OCI-LY7 (cell line): ENCODE measurements around the gene KCNE2. TPM values are rescaled to one million over a fixed set of nuclear protein-coding genes. Genes with fewer than 3 reads are reported as not detected.

Experiments
- BruUV-seq: library from RNA; stranded (reverse); fragments of 400-500 nt; replicated peaks from 2 replicates; lab custom pipeline; 2021; lab: Mats Ljungman, UMichigan
- CTCF ChIA-PET: fragments of 300-600 bp; sonication (Branson Sonifier 250); formaldehyde crosslinking; loops from one replicate; lab custom pipeline; 2022; ENCODE audit warnings: antibody characterized with exemption; ENCODE audit not compliant: unreplicated experiment; lab: Charles Lee
- POLR2A ChIA-PET: fragments of 300-600 bp; sonication (Branson Sonifier 250); formaldehyde crosslinking; loops from one replicate; lab custom pipeline; 2022; ENCODE audit warnings: antibody characterized with exemption; lab: Charles Lee
- DNase-seq: peaks from one replicate; pipeline ENCODE4 v3.0.0-alpha.2; 2015; ENCODE audit warnings: low spot score
- H2AFZ ChIP-seq: fragments of 200-600 bp; sonication (generic), shearing (Covaris generic); 2 replicates; pipeline ENCODE4 v1.6.1; 2014; ENCODE audit warnings: mild to moderate bottlenecking, antibody characterized with exemption, low read length, moderate library complexity
- H3K27ac ChIP-seq: fragments of 200-600 bp; sonication (generic); 2 replicates; pipeline ENCODE4 v1.5.1; 2014; ENCODE audit warnings: mixed run types, low read depth, mild to moderate bottlenecking, moderate library complexity, low read length, inconsistent platforms; ENCODE audit not compliant: poor library complexity, severe bottlenecking
- H3K36me3 ChIP-seq: fragments of 200-600 bp; sonication (generic); 2 replicates; pipeline ENCODE4 v1.6.1; 2014; ENCODE audit warnings: mild to moderate bottlenecking, antibody characterized with exemption, low read length, moderate library complexity, mixed read lengths; ENCODE audit not compliant: insufficient read depth
- H3K4me1 ChIP-seq: fragments of 200-600 bp; sonication (generic); 2 replicates; pipeline ENCODE4 v1.5.1; 2014; ENCODE audit warnings: mild to moderate bottlenecking, low read length; ENCODE audit not compliant: insufficient read depth, poor library complexity, severe bottlenecking
- H3K4me2 ChIP-seq: fragments of 200-600 bp; sonication (generic); 2 replicates; pipeline ENCODE4 v1.6.1; 2014; ENCODE audit warnings: mild to moderate bottlenecking, low read length
- H3K4me3 ChIP-seq: fragments of 200-600 bp; sonication (generic); 2 replicates; pipeline ENCODE4 v1.5.1; 2014; ENCODE audit warnings: mild to moderate bottlenecking, low read depth, low read length; ENCODE audit not compliant: poor library complexity, severe bottlenecking
- H3K79me2 ChIP-seq: fragments of 200-600 bp; sonication (generic); 2 replicates; pipeline ENCODE4 v1.6.1; 2016; ENCODE audit warnings: low read depth, mild to moderate bottlenecking, low read length, moderate library complexity, mixed read lengths; ENCODE audit not compliant: insufficient read depth
- H3K9me2 ChIP-seq: fragments of 200-600 bp; sonication (generic); 2 replicates; pipeline ENCODE4 v1.6.1; 2016; ENCODE audit warnings: mild to moderate bottlenecking, low read length, mixed read lengths; ENCODE audit not compliant: insufficient read depth
- H3K9me3 ChIP-seq: fragments of 200-600 bp; sonication (generic); 2 replicates; pipeline ENCODE4 v1.6.1; 2014; ENCODE audit warnings: mild to moderate bottlenecking, mixed run types, low read length, mixed read lengths
- H4K20me1 ChIP-seq: fragments of 200-600 bp; sonication (generic); 2 replicates; pipeline ENCODE4 v1.6.1; 2014; ENCODE audit warnings: mild to moderate bottlenecking, antibody characterized with exemption, low read length, moderate library complexity, mixed read lengths; ENCODE audit not compliant: insufficient read depth
- CTCF ChIP-seq: fragments of 200-600 bp; sonication (generic); conservative IDR thresholded peaks from 2 replicates; pipeline ENCODE4 v1.5.1; 2014; ENCODE audit warnings: mild to moderate bottlenecking, antibody characterized with exemption, low read length, moderate library complexity, mixed read lengths
- EZH2phosphoT487 ChIP-seq: fragments of 200-600 bp; sonication (generic); IDR thresholded peaks from 2 replicates; pipeline ENCODE4 v1.6.1; 2018; ENCODE audit warnings: low read depth, borderline replicate concordance, mild to moderate bottlenecking, mixed run types, antibody characterized with exemption, low read length, moderate library complexity, mixed read lengths
- intact Hi-C: fragments of 100-400 bp; cut with micrococcal nuclease; formaldehyde crosslinking; loops from one replicate; pipeline ENCODE4 v1.10.0; 2022; ENCODE audit not compliant: unreplicated experiment
- total RNA-seq, 2 experiments: library from RNA; depleted of rRNA in 1 of 2; stranded (reverse); fragments of >200 nt in 1 of 2; shearing (Covaris generic) in 1 of 2; gene quantifications; 2 replicates each; pipeline ENCODE4 v1.2.3, GENCODE V29; 2014 to 2022

The KCNE2 gene
- total RNA-seq, 2 experiments from 2014 or later: not detected

- no TSS peak for BruUV-seq
- no peak overlapping the region for H3K4me3 ChIP-seq
- H4K20me1 ChIP-seq: no peaks in the 10 kb centered on the region
- no peak overlapping the region for H3K4me2 ChIP-seq
- POLR2A ChIA-PET: no interaction called here
- H3K9me3 ChIP-seq: no peaks in the 10 kb centered on the region
- no peak overlapping the region for H3K27ac ChIP-seq
- TF ChIP-seq EZH2phosphoT487: no peak
- TF ChIP-seq CTCF: no peak
- H3K79me2 ChIP-seq: no peaks in the 10 kb centered on the region
- no peak overlapping the region for H2AFZ ChIP-seq
- CTCF ChIA-PET: no interaction called here
- H3K9me2 ChIP-seq: no peaks in the 10 kb centered on the region
- H3K4me1 ChIP-seq: no peaks in the 10 kb centered on the region
- intact Hi-C loops: no loop called here
- H3K36me3 ChIP-seq: no peaks in the 10 kb centered on the region
- DNase-seq: no peak
Observed at GRCh38 chr21:34340061-34340460, 23.7 kb upstream of the KCNE2 start.

GRCh38 chr21:34342476-34342875, 21.3 kb upstream of the KCNE2 start:
- no peak overlapping the region for H2AFZ ChIP-seq
- TF ChIP-seq EZH2phosphoT487 (no peak), CTCF (no peak)
- no peaks in the 10 kb centered on the region for H3K79me2 ChIP-seq
- ChIA-PET CTCF (no interaction called here), POLR2A (no interaction called here)
- intact Hi-C loops: no loop called here
- no peak for DNase-seq
- H3K9me2 ChIP-seq: no peaks in the 10 kb centered on the region
- BruUV-seq: no TSS peak
- H3K9me3 ChIP-seq: no peaks in the 10 kb centered on the region
- H3K4me3 ChIP-seq: no peak overlapping the region
- H3K36me3 ChIP-seq: no peaks in the 10 kb centered on the region
- H3K4me1 ChIP-seq: no peaks in the 10 kb centered on the region
- H4K20me1 ChIP-seq: no peaks in the 10 kb centered on the region
- H3K4me2 ChIP-seq: no peak overlapping the region
- no peak overlapping the region for H3K27ac ChIP-seq

GRCh38 chr21:34343347-34343746, 20.5 kb upstream of the KCNE2 start:
- POLR2A ChIA-PET: no interaction called here
- H3K27ac ChIP-seq: no peak overlapping the region

More at GRCh38 chr21:34343347-34343746, 20.5 kb upstream of the KCNE2 start:
- DNase-seq: no peak
- Histone ChIP-seq H3K9me3 (no peaks in the 10 kb centered on the region), H2AFZ (no peak overlapping the region), H3K4me2 (no peak overlapping the region), H3K4me3 (no peak overlapping the region), H3K79me2 (no peaks in the 10 kb centered on the region), H4K20me1 (no peaks in the 10 kb centered on the region), H3K36me3 (no peaks in the 10 kb centered on the region), H3K4me1 (no peaks in the 10 kb centered on the region), H3K9me2 (no peaks in the 10 kb centered on the region)
- BruUV-seq: no TSS peak
- intact Hi-C loops: no loop called here
- CTCF ChIA-PET: no interaction called here
- TF ChIP-seq EZH2phosphoT487 (no peak), CTCF (no peak)
